Panc1 (cell line): ENCODE data around the gene PARD6G.

Source experiments
- POLR2AphosphoS5 ChIP-seq: IDR thresholded peaks from 2 replicates; pipeline ENCODE4 v1.6.1; 2012; ENCODE audit warnings: mild to moderate bottlenecking, low read depth, low read length, moderate library complexity
- SIN3A ChIP-seq: IDR thresholded peaks from 2 replicates; pipeline ENCODE4 v1.6.1; 2012; ENCODE audit warnings: low read depth, mild to moderate bottlenecking, low read length, moderate library complexity, borderline replicate concordance; ENCODE audit not compliant: insufficient read depth
- TF ChIP-seq, protein P1 (sequence below), 2 experiments: IDR thresholded peaks; 2 replicates each; pipeline ENCODE4 v1.6.1; 2011 to 2012; ENCODE audit warnings: low read depth in 2 of 2, control low read depth in 1 of 2, low read length in 1 of 2, mild to moderate bottlenecking in 1 of 2, moderate library complexity in 1 of 2; ENCODE audit not compliant: insufficient read depth in 1 of 2
- TF ChIP-seq, protein P2 (sequence below): fragments of 450-650 bp; IDR thresholded peaks from 2 replicates; pipeline ENCODE4 v1.5.1; 2017; ENCODE audit warnings: mild to moderate bottlenecking

DNA sequence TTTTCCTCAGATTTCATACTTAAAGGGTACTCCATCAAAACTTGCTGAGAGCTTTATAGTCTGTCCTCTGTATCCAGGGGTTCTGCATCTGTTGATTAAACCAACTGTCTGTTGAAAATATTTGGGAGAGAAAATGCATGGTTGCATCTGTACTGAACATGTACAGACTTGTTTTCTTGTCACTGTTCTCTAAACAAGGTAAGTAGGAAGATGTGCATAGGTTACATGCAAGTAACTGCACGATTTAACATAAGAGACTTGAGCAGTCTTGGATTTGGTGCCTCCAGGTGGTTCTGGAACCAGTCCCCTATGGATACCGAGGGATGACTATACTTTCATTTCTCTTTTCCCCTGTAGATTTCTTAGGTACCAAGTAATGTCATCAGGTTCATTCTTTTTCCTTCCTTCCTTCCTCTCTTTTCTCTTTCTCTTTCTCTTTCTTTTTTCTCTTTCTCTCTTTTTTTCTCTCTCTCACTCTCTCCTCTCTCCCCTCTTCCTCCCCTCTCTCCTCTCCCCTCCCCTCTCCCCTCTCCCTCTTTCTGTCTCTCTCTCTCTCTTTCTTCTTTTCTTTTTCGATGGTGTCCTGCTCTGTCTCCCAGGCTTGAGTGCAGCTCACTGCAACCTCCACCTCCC lies 115.0 kb downstream of the PARD6G start:
- TF ChIP-seq, protein P1, sequence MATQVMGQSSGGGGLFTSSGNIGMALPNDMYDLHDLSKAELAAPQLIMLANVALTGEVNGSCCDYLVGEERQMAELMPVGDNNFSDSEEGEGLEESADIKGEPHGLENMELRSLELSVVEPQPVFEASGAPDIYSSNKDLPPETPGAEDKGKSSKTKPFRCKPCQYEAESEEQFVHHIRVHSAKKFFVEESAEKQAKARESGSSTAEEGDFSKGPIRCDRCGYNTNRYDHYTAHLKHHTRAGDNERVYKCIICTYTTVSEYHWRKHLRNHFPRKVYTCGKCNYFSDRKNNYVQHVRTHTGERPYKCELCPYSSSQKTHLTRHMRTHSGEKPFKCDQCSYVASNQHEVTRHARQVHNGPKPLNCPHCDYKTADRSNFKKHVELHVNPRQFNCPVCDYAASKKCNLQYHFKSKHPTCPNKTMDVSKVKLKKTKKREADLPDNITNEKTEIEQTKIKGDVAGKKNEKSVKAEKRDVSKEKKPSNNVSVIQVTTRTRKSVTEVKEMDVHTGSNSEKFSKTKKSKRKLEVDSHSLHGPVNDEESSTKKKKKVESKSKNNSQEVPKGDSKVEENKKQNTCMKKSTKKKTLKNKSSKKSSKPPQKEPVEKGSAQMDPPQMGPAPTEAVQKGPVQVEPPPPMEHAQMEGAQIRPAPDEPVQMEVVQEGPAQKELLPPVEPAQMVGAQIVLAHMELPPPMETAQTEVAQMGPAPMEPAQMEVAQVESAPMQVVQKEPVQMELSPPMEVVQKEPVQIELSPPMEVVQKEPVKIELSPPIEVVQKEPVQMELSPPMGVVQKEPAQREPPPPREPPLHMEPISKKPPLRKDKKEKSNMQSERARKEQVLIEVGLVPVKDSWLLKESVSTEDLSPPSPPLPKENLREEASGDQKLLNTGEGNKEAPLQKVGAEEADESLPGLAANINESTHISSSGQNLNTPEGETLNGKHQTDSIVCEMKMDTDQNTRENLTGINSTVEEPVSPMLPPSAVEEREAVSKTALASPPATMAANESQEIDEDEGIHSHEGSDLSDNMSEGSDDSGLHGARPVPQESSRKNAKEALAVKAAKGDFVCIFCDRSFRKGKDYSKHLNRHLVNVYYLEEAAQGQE (IDR thresholded peaks at IDR 0.05; ENCODE audit: insufficient read depth in 1 of 2, low read depth in 2 of 2, low read length in 1 of 2), result no peak
- TF ChIP-seq, protein P2, sequence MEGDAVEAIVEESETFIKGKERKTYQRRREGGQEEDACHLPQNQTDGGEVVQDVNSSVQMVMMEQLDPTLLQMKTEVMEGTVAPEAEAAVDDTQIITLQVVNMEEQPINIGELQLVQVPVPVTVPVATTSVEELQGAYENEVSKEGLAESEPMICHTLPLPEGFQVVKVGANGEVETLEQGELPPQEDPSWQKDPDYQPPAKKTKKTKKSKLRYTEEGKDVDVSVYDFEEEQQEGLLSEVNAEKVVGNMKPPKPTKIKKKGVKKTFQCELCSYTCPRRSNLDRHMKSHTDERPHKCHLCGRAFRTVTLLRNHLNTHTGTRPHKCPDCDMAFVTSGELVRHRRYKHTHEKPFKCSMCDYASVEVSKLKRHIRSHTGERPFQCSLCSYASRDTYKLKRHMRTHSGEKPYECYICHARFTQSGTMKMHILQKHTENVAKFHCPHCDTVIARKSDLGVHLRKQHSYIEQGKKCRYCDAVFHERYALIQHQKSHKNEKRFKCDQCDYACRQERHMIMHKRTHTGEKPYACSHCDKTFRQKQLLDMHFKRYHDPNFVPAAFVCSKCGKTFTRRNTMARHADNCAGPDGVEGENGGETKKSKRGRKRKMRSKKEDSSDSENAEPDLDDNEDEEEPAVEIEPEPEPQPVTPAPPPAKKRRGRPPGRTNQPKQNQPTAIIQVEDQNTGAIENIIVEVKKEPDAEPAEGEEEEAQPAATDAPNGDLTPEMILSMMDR, result no peak
- TF ChIP-seq POLR2AphosphoS5, result no peak
- no peak for TF ChIP-seq SIN3A
